ENCODE data around the gene TPPP3.
A peak's percentile ranks its signal among the peaks of the same experiment; 100 is the strongest.

The TPPP3 gene

DNA sequence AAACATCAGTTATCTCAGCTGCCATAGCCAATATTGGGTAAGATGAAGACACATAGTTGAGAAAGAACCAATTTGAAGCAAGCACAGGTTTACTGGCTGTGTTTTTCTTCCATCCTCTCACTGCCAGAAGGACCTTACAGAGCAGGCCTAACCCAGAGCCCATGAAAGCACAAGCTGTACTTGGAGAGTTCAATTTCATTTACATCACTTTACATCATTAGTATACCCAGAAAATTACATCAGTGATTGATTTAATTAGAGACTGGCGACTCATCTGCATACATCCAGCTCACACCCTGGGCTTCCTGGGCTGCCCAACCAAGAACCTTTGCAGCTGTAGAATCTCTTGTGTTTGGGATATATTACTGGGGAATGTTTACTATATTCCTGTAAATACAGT lies 43.0 kb downstream of the TPPP3 start:
- peaks cover 8 to 17% of the 10 kb centered on the region in 2 experiments for H3K27me3 ChIP-seq (ENCODE audit: control insufficient read depth in 1 of 2, insufficient read depth in 1 of 2, low read length in 2 of 2)
- no peak overlapping the region for H3K14ac ChIP-seq (ENCODE audit: low read length in 2 of 2)
- no peak overlapping the region for H3K27ac ChIP-seq (ENCODE audit: low read length, poor library complexity, severe bottlenecking)
- no CpG with 5 or more reads among the region's 1 CpG for WGBS
- H3K9ac ChIP-seq (ENCODE audit: low read length) = no peak overlapping the region
- H3K4me1 ChIP-seq (ENCODE audit: control insufficient read depth, insufficient read depth, low read depth, low read length) = no peaks in the 10 kb centered on the region
- H2BK12ac ChIP-seq (ENCODE audit: low read length in 2 of 2) = no peak overlapping the region
- no peak for DNase-seq
- no peak overlapping the region for H4K8ac ChIP-seq (ENCODE audit: low read length)
- no peak overlapping the region for H2AFZ ChIP-seq (ENCODE audit: low read depth, low read length)
- H3K9me3 ChIP-seq (ENCODE audit: control insufficient read depth, low read length) = peaks cover 5% of the 10 kb centered on the region
- H3K4me3 ChIP-seq (ENCODE audit: insufficient read depth in 1 of 2, low read depth in 1 of 2, low read length in 2 of 2) = no peak overlapping the region
- no peak overlapping the region for H3K18ac ChIP-seq (ENCODE audit: low read depth in 1 of 2, low read length in 2 of 2)
- H3K79me1 ChIP-seq (replicated peaks; ENCODE audit: low read length, poor library complexity, severe bottlenecking) = no peaks in the 10 kb centered on the region
- H3K4ac ChIP-seq (ENCODE audit: low read depth in 1 of 2, low read length in 2 of 2) = no peak overlapping the region
- H2BK120ac ChIP-seq (ENCODE audit: low read depth, low read length) = no peak overlapping the region
- no peak overlapping the region for H2BK15ac ChIP-seq (ENCODE audit: low read depth, poor library complexity, severe bottlenecking)
- H2AK5ac ChIP-seq (ENCODE audit: low read length, severe bottlenecking) = no peak overlapping the region
- H4K91ac ChIP-seq (ENCODE audit: low read length) = no peak overlapping the region
- no peak overlapping the region for H3K23ac ChIP-seq (ENCODE audit: low read length in 2 of 2)
- H2BK5ac ChIP-seq (ENCODE audit: low read depth, low read length, poor library complexity, severe bottlenecking) = no peak overlapping the region
- no peak overlapping the region for H3K4me2 ChIP-seq (ENCODE audit: low read length, poor library complexity, severe bottlenecking)
- no peaks in the 10 kb centered on the region for H3K36me3 ChIP-seq (ENCODE audit: control insufficient read depth in 1 of 2, insufficient read depth in 2 of 2, low read depth in 1 of 2, low read length in 2 of 2)

DNA sequence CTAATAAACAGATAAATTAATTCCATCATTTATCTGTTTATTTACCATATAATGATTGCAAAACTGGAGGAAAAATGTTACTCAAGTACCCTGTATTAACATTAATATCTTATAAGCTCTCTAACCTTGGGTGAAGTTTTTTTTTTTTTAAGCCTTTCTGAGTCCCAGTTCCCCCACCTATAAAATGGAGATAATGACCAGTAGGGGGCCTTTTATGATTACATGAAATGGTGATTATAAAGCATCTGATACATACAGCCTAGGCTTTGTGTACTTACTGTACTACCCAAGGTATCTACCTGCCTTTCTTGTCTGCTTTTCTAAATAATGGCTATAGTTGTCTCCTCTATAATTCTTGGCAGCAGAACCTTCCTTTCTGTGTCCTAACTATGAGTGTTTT lies 44.1 kb downstream of the TPPP3 start:
- Histone ChIP-seq H3K79me1 (replicated peaks; ENCODE audit: low read length, poor library complexity, severe bottlenecking) (no peaks in the 10 kb centered on the region), H4K8ac (ENCODE audit: low read length) (no peak overlapping the region), H3K23ac (ENCODE audit: low read length in 2 of 2) (no peak overlapping the region), H2BK5ac (ENCODE audit: low read depth, low read length, poor library complexity, severe bottlenecking) (no peak overlapping the region), H3K4me2 (ENCODE audit: low read length, poor library complexity, severe bottlenecking) (no peak overlapping the region), H2AK5ac (ENCODE audit: low read length, severe bottlenecking) (no peak overlapping the region), H2AFZ (ENCODE audit: low read depth, low read length) (no peak overlapping the region), H3K18ac (ENCODE audit: low read depth in 1 of 2, low read length in 2 of 2) (no peak overlapping the region), H3K14ac (ENCODE audit: low read length in 2 of 2) (no peak overlapping the region), H3K9ac (ENCODE audit: low read length) (no peak overlapping the region), H3K4me3 (ENCODE audit: insufficient read depth in 1 of 2, low read depth in 1 of 2, low read length in 2 of 2) (no peak overlapping the region), H4K91ac (ENCODE audit: low read length) (no peak overlapping the region), H3K9me3 (ENCODE audit: control insufficient read depth, low read length) (no peaks in the 10 kb centered on the region), H2BK12ac (ENCODE audit: low read length in 2 of 2) (no peak overlapping the region), H3K4me1 (ENCODE audit: control insufficient read depth, insufficient read depth, low read depth, low read length) (no peaks in the 10 kb centered on the region), H3K27me3 (ENCODE audit: control insufficient read depth in 1 of 2, insufficient read depth in 1 of 2, low read length in 2 of 2) (peaks cover 3 to 10% of the 10 kb centered on the region in 2 experiments), H2BK15ac (ENCODE audit: low read depth, poor library complexity, severe bottlenecking) (no peak overlapping the region), H3K36me3 (ENCODE audit: control insufficient read depth in 1 of 2, insufficient read depth in 2 of 2, low read depth in 1 of 2, low read length in 2 of 2) (no peaks in the 10 kb centered on the region), H3K27ac (ENCODE audit: low read length, poor library complexity, severe bottlenecking) (no peak overlapping the region), H2BK120ac (ENCODE audit: low read depth, low read length) (no peak overlapping the region), H3K4ac (ENCODE audit: low read depth in 1 of 2, low read length in 2 of 2) (no peak overlapping the region)
- DNase-seq = peak; percentile 49

GRCh38 chr16:67346341-67346740 lies 47.0 kb downstream of the TPPP3 start:
- no peak overlapping the region for H2BK12ac ChIP-seq (ENCODE audit: low read length in 2 of 2)
- no peaks in the 10 kb centered on the region for H3K9me3 ChIP-seq (ENCODE audit: control insufficient read depth, low read length)
- no peaks in the 10 kb centered on the region for H3K79me1 ChIP-seq (replicated peaks; ENCODE audit: low read length, poor library complexity, severe bottlenecking)
- H3K4me2 ChIP-seq (ENCODE audit: low read length, poor library complexity, severe bottlenecking) = no peak overlapping the region
- no peak overlapping the region for H3K4me3 ChIP-seq (ENCODE audit: insufficient read depth in 1 of 2, low read depth in 1 of 2, low read length in 2 of 2)
- H2AK5ac ChIP-seq (ENCODE audit: low read length, severe bottlenecking) = no peak overlapping the region
- WGBS = no CpG with 5 or more reads among the region's 3 CpGs
- H3K14ac ChIP-seq (ENCODE audit: low read length in 2 of 2) = no peak overlapping the region
- no peak overlapping the region for H2BK120ac ChIP-seq (ENCODE audit: low read depth, low read length)
- no peak overlapping the region for H2BK5ac ChIP-seq (ENCODE audit: low read depth, low read length, poor library complexity, severe bottlenecking)
- no peak overlapping the region for H2AFZ ChIP-seq (ENCODE audit: low read depth, low read length)
- H2BK15ac ChIP-seq (ENCODE audit: low read depth, poor library complexity, severe bottlenecking) = no peak overlapping the region
- H3K4ac ChIP-seq (ENCODE audit: low read depth in 1 of 2, low read length in 2 of 2) = no peak overlapping the region
- no peak for DNase-seq
- H4K91ac ChIP-seq (ENCODE audit: low read length) = no peak overlapping the region
- H3K27ac ChIP-seq (ENCODE audit: low read length, poor library complexity, severe bottlenecking) = no peak overlapping the region
- H3K36me3 ChIP-seq (ENCODE audit: control insufficient read depth in 1 of 2, insufficient read depth in 2 of 2, low read depth in 1 of 2, low read length in 2 of 2) = no peaks in the 10 kb centered on the region
- no peak overlapping the region for H3K23ac ChIP-seq (ENCODE audit: low read length in 2 of 2)
- no peak overlapping the region for H4K8ac ChIP-seq (ENCODE audit: low read length)
- H3K18ac ChIP-seq (ENCODE audit: low read depth in 1 of 2, low read length in 2 of 2) = no peak overlapping the region
- H3K4me1 ChIP-seq (ENCODE audit: control insufficient read depth, insufficient read depth, low read depth, low read length) = no peaks in the 10 kb centered on the region
- peaks cover 0 to 4% of the 10 kb centered on the region in 2 experiments for H3K27me3 ChIP-seq (ENCODE audit: control insufficient read depth in 1 of 2, insufficient read depth in 1 of 2, low read length in 2 of 2)
- no peak overlapping the region for H3K9ac ChIP-seq (ENCODE audit: low read length)

DNA sequence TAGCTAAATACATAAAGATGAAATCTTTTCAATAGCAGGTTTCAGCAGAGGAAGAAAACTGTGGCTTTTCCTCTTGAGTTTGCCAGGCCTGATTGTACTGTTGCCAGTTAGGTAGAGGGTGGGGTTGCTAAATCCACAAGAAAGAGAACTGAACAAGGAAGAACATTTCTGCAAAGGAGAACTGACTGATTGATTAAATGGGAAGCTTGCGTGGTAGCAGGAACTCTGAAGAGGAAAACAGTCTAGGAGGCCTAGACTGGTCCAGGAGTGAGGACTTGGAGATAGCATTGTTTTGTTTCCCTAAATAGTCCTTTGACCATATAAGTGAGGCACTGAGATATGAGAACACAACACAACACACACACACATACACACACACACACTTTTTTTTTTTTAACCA lies 47.9 kb downstream of the TPPP3 start:
- H3K79me1 ChIP-seq (replicated peaks; ENCODE audit: low read length, poor library complexity, severe bottlenecking) = no peaks in the 10 kb centered on the region
- H3K23ac ChIP-seq (ENCODE audit: low read length in 2 of 2) = no peak overlapping the region
- H3K27ac ChIP-seq (ENCODE audit: low read length, poor library complexity, severe bottlenecking) = no peak overlapping the region
- no peak overlapping the region for H3K18ac ChIP-seq (ENCODE audit: low read depth in 1 of 2, low read length in 2 of 2)
- H2BK120ac ChIP-seq (ENCODE audit: low read depth, low read length) = no peak overlapping the region
- H3K4me2 ChIP-seq (ENCODE audit: low read length, poor library complexity, severe bottlenecking) = no peak overlapping the region
- no peak for DNase-seq
- no peak overlapping the region for H4K8ac ChIP-seq (ENCODE audit: low read length)
- H3K4me1 ChIP-seq (ENCODE audit: control insufficient read depth, insufficient read depth, low read depth, low read length) = no peaks in the 10 kb centered on the region
- H3K4me3 ChIP-seq (ENCODE audit: insufficient read depth in 1 of 2, low read depth in 1 of 2, low read length in 2 of 2) = no peak overlapping the region
- H3K9ac ChIP-seq (ENCODE audit: low read length) = no peak overlapping the region
- H3K36me3 ChIP-seq (ENCODE audit: control insufficient read depth in 1 of 2, insufficient read depth in 2 of 2, low read depth in 1 of 2, low read length in 2 of 2) = no peaks in the 10 kb centered on the region
- no peak overlapping the region for H2BK5ac ChIP-seq (ENCODE audit: low read depth, low read length, poor library complexity, severe bottlenecking)
- no peak overlapping the region for H3K14ac ChIP-seq (ENCODE audit: low read length in 2 of 2)
- no peak overlapping the region for H4K91ac ChIP-seq (ENCODE audit: low read length)
- WGBS = 100% methylated on average over 1 of the region's 1 CpG
- no peak overlapping the region for H2BK15ac ChIP-seq (ENCODE audit: low read depth, poor library complexity, severe bottlenecking)
- no peak overlapping the region for H2AK5ac ChIP-seq (ENCODE audit: low read length, severe bottlenecking)
- no peak overlapping the region for H2AFZ ChIP-seq (ENCODE audit: low read depth, low read length)
- H3K9me3 ChIP-seq (ENCODE audit: control insufficient read depth, low read length) = no peaks in the 10 kb centered on the region
- H3K27me3 ChIP-seq (ENCODE audit: control insufficient read depth in 1 of 2, insufficient read depth in 1 of 2, low read length in 2 of 2) = peaks cover 0 to 4% of the 10 kb centered on the region in 2 experiments
- H3K4ac ChIP-seq (ENCODE audit: low read depth in 1 of 2, low read length in 2 of 2) = no peak overlapping the region
- no peak overlapping the region for H2BK12ac ChIP-seq (ENCODE audit: low read length in 2 of 2)
